ENCODE results near the gene IKZF2. TPM values are rescaled to one million over a fixed set of nuclear protein-coding genes. Genes with fewer than 3 reads are reported as not detected.
"Not testable (repeated sequence)": the region's sequence is repeated elsewhere in the genome, so short reads cannot be mapped to it uniquely, and the experiment has no call there.

Gene IKZF2
- total RNA-seq, 1 donor from 2014 or later, result 9.2 TPM

DNA sequence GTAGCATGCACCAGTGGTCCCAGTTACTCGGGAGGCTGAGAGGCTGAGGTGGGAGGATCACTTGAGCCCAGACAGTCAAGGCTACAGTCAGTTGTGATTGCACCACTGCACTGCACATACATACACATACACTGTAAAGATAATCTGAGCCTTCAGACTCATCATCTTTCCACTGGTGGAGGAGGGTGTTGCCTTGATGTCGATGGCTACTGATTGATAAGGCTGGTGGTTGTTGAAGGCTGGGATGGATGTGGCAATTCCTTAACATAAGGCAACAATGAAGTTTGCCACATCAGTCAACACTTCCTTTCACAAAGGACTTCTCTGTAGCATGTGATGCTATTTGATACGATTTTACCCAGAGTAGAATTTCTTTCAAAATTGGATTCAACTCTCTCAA lies 118.8 kb downstream of the IKZF2 start:
- no peak overlapping the region for H3K4me3 Mint-ChIP-seq (ENCODE audit: unreplicated experiment)
- no peaks in the 10 kb centered on the region for H3K4me1 Mint-ChIP-seq (ENCODE audit: low read depth)
- DNase-seq (ENCODE audit: low spot score), result no peak
- H3K27ac Mint-ChIP-seq (ENCODE audit: unreplicated experiment), result no peak overlapping the region
- no peaks in the 10 kb centered on the region for H3K9me3 Mint-ChIP-seq (ENCODE audit: low read depth)
- peaks cover 3% of the 10 kb centered on the region for H3K36me3 Mint-ChIP-seq (ENCODE audit: low read depth)
- H3K27me3 Mint-ChIP-seq (ENCODE audit: low read depth), result no peaks in the 10 kb centered on the region
- TF ChIP-seq, protein P1, sequence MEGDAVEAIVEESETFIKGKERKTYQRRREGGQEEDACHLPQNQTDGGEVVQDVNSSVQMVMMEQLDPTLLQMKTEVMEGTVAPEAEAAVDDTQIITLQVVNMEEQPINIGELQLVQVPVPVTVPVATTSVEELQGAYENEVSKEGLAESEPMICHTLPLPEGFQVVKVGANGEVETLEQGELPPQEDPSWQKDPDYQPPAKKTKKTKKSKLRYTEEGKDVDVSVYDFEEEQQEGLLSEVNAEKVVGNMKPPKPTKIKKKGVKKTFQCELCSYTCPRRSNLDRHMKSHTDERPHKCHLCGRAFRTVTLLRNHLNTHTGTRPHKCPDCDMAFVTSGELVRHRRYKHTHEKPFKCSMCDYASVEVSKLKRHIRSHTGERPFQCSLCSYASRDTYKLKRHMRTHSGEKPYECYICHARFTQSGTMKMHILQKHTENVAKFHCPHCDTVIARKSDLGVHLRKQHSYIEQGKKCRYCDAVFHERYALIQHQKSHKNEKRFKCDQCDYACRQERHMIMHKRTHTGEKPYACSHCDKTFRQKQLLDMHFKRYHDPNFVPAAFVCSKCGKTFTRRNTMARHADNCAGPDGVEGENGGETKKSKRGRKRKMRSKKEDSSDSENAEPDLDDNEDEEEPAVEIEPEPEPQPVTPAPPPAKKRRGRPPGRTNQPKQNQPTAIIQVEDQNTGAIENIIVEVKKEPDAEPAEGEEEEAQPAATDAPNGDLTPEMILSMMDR (IDR thresholded peaks at IDR 0.05), result no peak

DNA sequence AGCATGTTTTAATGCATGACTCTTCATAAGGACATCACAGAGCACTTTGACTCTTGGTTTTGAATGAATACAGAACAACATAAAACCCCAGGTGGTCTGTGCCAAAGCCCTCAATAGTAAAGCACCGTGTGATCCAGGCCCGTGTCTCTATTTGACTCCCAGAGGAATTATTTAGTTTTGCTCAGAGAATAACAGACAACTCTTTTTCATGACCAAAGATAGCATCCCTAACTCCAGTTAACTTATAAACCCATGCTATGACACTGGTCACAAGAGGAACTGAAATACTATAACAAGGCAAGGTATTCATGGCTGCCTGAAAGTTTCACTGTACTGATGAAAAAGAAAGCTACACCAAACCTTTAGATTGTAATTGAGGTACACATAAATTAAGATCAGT lies 128.4 kb downstream of the IKZF2 start:
- Mint-ChIP-seq H3K9me3 (ENCODE audit: low read depth) (no peaks in the 10 kb centered on the region), H3K27me3 (ENCODE audit: low read depth) (no peaks in the 10 kb centered on the region), H3K36me3 (ENCODE audit: low read depth) (peaks cover 5% of the 10 kb centered on the region), H3K27ac (ENCODE audit: unreplicated experiment) (no peak overlapping the region), H3K4me3 (ENCODE audit: unreplicated experiment) (no peak overlapping the region), H3K4me1 (ENCODE audit: low read depth) (peaks cover 10% of the 10 kb centered on the region)
- TF ChIP-seq, protein P1 (IDR thresholded peaks at IDR 0.05), result no peak
- DNase-seq (ENCODE audit: low spot score), result no peak

DNA sequence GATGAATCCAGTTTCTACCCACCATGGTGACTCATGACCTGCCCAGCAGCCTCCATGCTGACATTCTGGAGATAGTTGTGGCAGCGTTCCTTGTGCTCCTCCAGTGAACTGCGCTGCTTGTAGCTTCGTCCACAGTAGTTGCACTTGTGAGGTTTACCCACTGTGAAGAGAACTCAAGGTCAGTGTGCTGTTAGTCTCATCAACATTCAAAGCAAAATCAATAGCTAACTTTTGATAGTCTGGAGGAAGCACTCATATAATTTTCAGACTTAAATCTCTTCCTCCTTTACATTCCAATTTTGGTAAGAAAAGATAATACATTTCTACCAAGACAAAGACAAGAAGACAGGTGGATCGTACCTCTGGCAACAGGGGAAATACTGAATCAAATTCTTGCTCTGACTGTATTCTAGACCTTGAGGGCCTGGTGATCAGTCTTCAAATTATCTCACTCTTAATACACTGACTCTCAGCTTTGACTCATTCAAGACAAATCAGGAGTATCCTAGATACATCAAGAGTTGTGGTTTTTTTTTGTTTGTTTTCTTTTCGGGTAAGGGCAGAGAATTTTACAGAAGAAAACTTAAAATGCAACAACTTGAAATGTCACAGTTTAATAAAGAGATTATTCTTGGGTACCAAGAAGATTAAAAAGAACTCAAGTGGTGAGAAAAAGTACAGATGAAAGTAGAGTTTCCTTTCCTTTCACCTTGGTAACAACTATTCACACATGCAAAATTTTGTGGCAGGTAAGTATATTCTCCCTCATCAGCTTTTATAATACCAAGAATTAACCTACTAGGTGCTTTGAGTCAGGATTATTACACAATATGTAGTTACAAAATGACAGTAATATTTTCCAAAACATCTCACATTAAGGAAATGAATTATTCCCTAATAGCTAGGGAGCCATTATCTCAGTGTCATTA lies 129.2 kb downstream of the IKZF2 start:
- no peaks in the 10 kb centered on the region for H3K9me3 Mint-ChIP-seq (ENCODE audit: low read depth)
- H3K27me3 Mint-ChIP-seq (ENCODE audit: low read depth), result no peaks in the 10 kb centered on the region
- no peak overlapping the region for H3K4me3 Mint-ChIP-seq (ENCODE audit: unreplicated experiment)
- H3K36me3 Mint-ChIP-seq (ENCODE audit: low read depth), result peaks cover 7% of the 10 kb centered on the region
- DNase-seq (ENCODE audit: low spot score), result no peak
- TF ChIP-seq, protein P1 (IDR thresholded peaks at IDR 0.05), result no peak
- no peak overlapping the region for H3K27ac Mint-ChIP-seq (ENCODE audit: unreplicated experiment)
- H3K4me1 Mint-ChIP-seq (ENCODE audit: low read depth), result peaks cover 10% of the 10 kb centered on the region

DNA sequence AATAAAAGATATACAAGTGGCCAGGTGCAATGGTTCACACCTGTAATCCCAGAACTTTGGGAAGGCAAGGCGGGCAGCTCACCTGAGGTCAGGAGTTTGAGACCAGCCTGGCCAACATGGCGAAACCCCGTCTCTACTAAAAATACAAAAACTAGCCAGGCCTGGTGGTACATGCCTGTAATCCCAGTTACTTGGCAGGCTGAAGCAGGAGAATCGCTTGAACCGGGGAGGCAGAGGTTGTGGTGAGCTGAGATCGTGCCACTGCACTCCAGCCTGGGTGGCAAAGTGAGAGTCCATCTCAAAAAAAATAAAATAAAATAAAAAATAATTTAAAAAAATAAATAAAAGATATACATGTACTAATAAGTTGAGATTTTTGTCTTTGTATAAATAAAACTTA lies 130.5 kb downstream of the IKZF2 start:
- not testable (repeated sequence) for DNase-seq (ENCODE audit: low spot score); H3K4me1 Mint-ChIP-seq (ENCODE audit: low read depth); H3K36me3 Mint-ChIP-seq (ENCODE audit: low read depth); H3K4me3 Mint-ChIP-seq (ENCODE audit: unreplicated experiment); H3K27ac Mint-ChIP-seq (ENCODE audit: unreplicated experiment); H3K9me3 Mint-ChIP-seq (ENCODE audit: low read depth); H3K27me3 Mint-ChIP-seq (ENCODE audit: low read depth)

DNA sequence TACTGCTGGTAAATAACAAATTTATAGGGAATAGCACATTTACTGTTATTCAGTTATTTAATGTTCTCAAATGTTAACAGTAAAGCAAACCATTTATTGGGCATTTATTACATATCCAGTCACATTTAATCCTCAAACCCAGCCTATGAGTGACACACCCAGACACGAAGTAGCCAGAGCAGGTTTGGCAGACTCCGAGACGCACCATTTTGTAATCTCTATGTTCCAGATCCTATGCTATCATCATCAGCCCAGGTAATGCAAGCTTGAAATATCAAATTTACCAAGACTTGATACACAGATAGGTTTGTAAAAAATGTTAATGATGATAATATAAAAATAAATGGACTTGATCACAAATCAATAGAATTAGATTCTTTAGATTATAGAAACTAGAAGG lies 131.1 kb downstream of the IKZF2 start:
- DNase-seq (ENCODE audit: low spot score), result no peak
- Mint-ChIP-seq H3K4me3 (ENCODE audit: unreplicated experiment) (no peak overlapping the region), H3K27me3 (ENCODE audit: low read depth) (no peaks in the 10 kb centered on the region), H3K4me1 (ENCODE audit: low read depth) (peaks cover 10% of the 10 kb centered on the region), H3K27ac (ENCODE audit: unreplicated experiment) (no peak overlapping the region), H3K9me3 (ENCODE audit: low read depth) (no peaks in the 10 kb centered on the region), H3K36me3 (ENCODE audit: low read depth) (peaks cover 8% of the 10 kb centered on the region)
- TF ChIP-seq, protein P1 (IDR thresholded peaks at IDR 0.05), result no peak

DNA sequence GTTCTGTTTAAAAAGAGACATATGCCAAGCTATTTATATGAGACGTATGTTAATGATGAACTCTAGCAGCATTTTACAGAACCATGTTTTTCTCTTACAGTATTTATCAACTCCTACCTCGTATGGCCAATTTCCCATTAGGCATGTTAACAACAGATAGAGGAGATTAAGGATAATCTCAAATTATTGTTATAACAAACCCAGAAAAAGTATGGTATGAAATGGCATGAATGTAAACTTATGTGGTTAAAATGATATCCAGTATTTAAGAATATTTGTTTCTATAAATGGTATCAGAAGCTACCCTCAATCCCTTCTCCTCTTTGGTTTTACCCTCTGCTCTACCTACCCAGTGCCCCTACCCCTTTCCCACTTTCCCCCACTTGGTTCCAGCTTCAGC lies 132.0 kb downstream of the IKZF2 start:
- H3K36me3 Mint-ChIP-seq (ENCODE audit: low read depth), result peaks cover 8% of the 10 kb centered on the region
- TF ChIP-seq, protein P1 (IDR thresholded peaks at IDR 0.05), result no peak
- peaks cover 10% of the 10 kb centered on the region for H3K4me1 Mint-ChIP-seq (ENCODE audit: low read depth)
- no peak overlapping the region for H3K4me3 Mint-ChIP-seq (ENCODE audit: unreplicated experiment)
- H3K9me3 Mint-ChIP-seq (ENCODE audit: low read depth), result no peaks in the 10 kb centered on the region
- H3K27ac Mint-ChIP-seq (ENCODE audit: unreplicated experiment), result no peak overlapping the region
- DNase-seq (ENCODE audit: low spot score), result no peak
- no peaks in the 10 kb centered on the region for H3K27me3 Mint-ChIP-seq (ENCODE audit: low read depth)
